Measurements from ENCODE around the gene FOXO1.

The FOXO1 gene

GRCh38 chr13:40572961-40573360 is 93.5 kb downstream of the FOXO1 start:
- no peak for DNase-seq

DNA sequence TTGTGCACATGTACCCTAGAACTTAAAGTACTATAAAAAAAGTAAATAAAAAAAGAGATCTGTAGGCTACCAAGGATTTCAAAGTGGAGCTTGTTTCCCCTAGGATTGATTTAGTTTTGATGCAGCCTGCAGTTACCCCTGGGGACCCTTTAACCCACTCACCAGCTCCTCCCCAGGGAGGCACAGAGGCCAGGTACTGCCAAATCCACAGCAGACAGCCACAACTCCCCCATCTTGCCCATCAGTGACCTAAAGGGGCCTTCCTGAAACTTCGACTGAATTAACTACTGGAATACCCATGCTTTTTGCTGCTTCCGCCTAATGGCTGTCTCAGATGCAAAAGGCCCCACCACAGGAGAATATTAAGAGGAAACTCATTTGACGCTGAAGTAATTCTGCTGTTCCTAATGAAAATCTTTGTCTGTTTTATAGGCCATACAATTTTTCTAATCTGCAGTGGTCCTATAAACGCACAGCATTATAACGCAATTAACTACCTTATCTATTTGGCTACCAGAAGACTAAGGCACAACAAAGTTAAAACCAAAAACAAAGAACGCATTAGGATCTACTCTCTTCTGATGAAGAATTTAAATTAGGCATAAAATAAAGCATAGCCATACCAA is 95.0 kb downstream of the FOXO1 start:
- no peak for DNase-seq

DNA sequence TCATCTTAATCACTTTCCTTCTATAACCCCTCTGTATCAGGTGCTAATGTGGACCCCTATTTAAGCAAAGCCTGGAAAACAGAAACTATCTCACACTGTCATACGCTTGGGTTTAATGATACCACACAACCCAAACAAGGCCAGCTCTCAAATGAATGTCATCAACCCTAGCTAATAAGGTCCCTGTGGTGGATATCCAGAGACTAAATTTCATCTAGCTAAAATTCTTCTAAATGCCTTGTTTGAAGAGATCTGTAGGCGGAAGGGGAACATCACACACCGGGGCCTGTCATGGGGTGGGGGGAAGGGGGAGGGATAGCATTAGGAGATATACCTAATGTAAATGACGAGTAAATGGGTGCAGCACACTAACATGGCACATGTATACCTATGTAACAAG is 95.5 kb downstream of the FOXO1 start:
- no peak for DNase-seq

DNA sequence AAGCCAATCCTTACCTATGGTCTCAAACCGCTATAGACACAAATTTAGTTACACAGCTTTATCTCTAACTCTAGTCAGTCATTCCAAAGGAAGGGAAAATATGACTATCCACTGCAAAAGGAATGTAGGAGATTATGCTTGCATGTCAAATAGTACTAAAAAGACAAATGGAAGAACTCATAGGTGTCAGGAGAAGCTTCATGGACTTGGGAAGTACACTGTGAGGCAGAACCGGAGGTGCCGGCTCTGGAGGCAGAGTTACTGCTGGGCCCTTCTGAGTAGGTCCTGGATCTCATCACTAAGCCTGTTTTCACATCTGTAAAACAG is 97.5 kb downstream of the FOXO1 start:
- DNase-seq = no peak

DNA sequence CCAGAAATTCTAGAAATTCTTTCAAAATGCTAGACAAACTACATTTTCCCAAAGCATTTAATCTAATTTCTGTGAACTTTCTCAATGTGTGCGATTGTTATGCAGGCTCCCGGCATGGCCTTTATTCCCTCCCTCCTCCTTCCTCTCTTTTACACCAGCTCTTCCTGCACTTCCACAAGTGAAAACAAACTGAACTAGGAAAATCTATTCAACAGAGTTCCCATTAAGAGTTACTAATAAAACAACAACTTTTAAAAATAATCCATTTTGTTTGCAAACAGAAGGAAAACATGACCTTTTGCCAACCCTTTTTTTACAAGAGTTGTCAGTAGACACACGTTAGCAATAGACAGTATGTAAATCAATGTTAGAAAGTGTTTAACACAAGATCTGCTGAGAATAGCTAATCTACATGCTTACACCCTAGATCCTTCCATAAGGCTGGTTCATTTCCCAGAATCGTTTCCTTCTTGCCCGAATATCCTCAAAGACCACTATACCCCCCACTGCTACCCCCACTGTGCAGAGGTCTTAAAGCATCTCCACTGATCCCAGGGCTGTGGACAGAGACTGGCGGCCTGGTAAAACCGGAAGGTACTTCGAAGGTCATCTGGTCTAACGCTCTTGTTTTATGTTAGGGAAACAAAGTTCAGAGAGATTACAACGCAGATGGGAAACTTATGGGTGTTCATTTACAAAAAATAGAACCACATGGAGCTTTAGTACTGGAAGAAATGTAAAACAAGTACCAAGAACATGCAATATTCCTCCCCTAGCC is 98.0 kb downstream of the FOXO1 start:
- no peak for DNase-seq

DNA sequence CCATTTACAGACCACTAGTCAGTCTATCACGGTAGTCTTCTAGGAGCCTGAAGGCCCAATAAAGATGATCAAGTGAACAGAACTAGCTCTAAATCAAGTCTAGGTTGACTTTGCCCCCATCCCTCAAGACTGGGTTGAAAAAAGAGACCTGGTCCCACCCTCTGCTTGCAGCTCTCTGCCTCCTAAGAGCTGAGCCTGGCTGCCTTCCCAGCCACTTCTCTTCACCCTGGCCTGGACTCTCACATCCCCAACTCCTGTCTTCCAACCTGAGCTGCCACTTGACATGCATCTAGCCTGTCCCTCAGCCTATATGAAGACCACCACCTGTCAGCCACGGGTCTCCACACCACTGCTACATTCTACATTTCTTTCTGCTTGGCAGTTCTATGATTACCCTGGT is 99.6 kb downstream of the FOXO1 start:
- DNase-seq = no peak

- no peak for DNase-seq
These were observed 100.9 kb downstream of the FOXO1 start for GRCh38 chr13:40565282-40566148.

DNA sequence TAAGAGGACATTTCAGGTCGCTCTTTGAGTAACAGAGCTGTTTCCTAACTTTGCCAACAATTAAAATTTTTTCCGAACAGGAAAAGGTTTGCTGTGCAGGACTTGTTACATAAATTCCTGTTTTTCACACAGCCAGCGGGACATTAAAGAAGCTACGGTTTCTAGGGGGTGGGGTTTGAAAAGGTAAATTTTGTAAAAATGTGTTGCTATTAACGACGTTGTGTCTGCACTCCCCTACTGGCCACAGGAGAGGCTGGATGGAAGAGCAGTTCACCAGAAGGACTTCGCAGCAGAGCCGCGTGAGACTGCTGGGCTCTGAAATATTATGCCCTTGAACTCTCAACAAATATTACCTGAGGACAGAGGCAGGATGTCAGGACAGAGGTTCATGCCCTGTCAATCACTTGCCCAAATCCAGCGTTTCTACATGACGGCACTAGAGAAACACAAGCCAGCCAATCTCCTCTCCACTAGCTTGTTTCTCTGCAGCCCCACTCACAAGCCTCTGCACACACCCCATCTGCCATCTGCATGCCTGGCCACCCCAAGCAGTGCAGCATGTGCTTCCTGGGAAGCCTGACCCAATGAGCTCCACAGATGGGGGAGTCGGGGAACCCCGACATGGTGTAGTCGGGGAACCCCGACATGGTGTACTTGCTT is 102.0 kb downstream of the FOXO1 start:
- no peak for DNase-seq

GRCh38 chr13:40563350-40564125 is 102.9 kb downstream of the FOXO1 start:
- DNase-seq = no peak

DNA sequence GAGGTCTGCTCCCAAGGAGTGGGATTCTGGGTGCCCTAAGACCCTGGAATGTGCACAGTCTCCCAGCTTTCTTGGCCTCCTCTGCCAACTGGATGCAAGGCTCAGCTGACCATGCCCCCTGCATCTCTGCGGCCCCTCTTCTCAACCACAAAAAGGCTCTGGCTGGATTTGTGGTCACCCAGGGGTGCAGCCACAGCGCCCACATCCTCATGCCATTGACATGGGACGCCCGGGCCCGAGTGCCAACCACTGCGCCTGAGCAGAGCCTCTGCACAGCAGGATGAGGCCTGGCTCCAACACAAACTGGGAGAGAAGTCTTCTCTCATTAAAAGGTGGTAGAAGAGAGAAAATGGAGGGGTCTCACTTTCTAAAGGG is 103.5 kb downstream of the FOXO1 start:
- DNase-seq = no peak

DNA sequence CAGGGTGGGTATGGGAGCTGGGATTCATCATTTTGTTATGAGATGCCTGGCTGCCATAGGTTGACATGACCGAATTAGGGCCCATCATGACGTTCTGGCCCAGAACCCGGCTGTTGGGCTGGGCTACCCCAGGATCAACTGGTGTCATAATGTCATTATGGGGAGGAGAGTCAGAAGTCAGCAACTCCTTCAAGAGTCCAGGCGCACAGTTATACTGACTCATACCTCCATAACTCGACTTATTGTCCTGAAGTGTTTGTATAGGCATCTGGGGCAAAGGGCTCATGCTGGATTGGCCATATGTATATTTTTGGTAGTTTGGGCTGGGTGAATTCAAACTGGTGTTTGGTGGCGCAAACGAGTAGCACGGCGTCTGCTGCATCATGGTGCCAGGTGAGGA is 106.5 kb downstream of the FOXO1 start:
- DNase-seq = no peak

DNA sequence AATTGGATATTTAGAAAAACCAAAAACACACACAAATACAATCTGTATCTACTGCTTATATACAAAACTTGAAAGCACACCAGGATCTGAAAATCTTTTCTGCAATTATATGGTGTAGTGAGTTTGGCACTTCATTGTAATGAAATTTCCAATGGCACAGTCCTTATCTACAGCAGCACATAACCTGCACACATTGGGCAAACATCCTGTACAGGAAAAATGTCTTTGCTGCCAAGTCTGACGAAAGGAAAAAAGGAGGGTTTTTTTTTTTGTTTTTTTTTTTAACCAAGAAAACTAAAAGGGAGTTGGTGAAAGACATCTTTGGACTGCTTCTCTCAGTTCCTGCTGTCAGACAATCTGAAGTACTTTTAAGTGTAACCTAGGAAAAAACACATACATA is 107.8 kb downstream of the FOXO1 start:
- no peak for DNase-seq

- no peak for DNase-seq
These were observed 110.0 kb downstream of the FOXO1 start for GRCh38 chr13:40556453-40556852.

- DNase-seq = no peak
These were observed 113.1 kb downstream of the FOXO1 start for GRCh38 chr13:40553356-40553755.

- no peak for DNase-seq
These were observed 113.5 kb downstream of the FOXO1 start for GRCh38 chr13:40552895-40553294.

GRCh38 chr13:40550130-40550529 is 116.3 kb downstream of the FOXO1 start:
- no peak for DNase-seq

- no peak for DNase-seq
These were observed 116.8 kb downstream of the FOXO1 start for GRCh38 chr13:40549500-40550094.

GRCh38 chr13:40547591-40548315 is 118.7 kb downstream of the FOXO1 start:
- DNase-seq = no peak

GRCh38 chr13:40546047-40546446 is 120.4 kb downstream of the FOXO1 start:
- DNase-seq = no peak

- DNase-seq = no peak
These were observed 126.0 kb downstream of the FOXO1 start for GRCh38 chr13:40540328-40541044.
